Measurements from ENCODE around the gene PLET1.

GRCh38 chr11:112219476-112220232, 41.0 kb downstream of the PLET1 start:
- TF ChIP-seq, protein P1, sequence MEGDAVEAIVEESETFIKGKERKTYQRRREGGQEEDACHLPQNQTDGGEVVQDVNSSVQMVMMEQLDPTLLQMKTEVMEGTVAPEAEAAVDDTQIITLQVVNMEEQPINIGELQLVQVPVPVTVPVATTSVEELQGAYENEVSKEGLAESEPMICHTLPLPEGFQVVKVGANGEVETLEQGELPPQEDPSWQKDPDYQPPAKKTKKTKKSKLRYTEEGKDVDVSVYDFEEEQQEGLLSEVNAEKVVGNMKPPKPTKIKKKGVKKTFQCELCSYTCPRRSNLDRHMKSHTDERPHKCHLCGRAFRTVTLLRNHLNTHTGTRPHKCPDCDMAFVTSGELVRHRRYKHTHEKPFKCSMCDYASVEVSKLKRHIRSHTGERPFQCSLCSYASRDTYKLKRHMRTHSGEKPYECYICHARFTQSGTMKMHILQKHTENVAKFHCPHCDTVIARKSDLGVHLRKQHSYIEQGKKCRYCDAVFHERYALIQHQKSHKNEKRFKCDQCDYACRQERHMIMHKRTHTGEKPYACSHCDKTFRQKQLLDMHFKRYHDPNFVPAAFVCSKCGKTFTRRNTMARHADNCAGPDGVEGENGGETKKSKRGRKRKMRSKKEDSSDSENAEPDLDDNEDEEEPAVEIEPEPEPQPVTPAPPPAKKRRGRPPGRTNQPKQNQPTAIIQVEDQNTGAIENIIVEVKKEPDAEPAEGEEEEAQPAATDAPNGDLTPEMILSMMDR (IDR thresholded peaks at IDR 0.05): peak; percentile 22 to 91 (median 86)
- TF ChIP-seq POLR2A (IDR thresholded peaks at IDR 0.05) (no peak), POLR2AphosphoS5 (IDR thresholded peaks at IDR 0.05) (peak; percentile 41)

Data from prostate gland (tissue), 2 donors.